Raji (cell line): ENCODE measurements around the gene FAHD1.

ENCODE experiments used
- POLR2A ChIP-seq: IDR thresholded peaks from 2 replicates; pipeline ENCODE4 v1.6.1; 2011; ENCODE audit warnings: low read depth, low read length, control low read depth; ENCODE audit not compliant: insufficient read depth

The FAHD1 gene

GRCh38 chr16:1839554-1839953 lies 12.5 kb downstream of the FAHD1 start:
- no peak for TF ChIP-seq POLR2A

- TF ChIP-seq POLR2A, result no peak
Measured at GRCh38 chr16:1845985-1846384, 19.0 kb downstream of the FAHD1 start.

GRCh38 chr16:1846416-1846815 lies 19.4 kb downstream of the FAHD1 start:
- TF ChIP-seq POLR2A, result no peak

- TF ChIP-seq POLR2A, result no peak
Measured at GRCh38 chr16:1850981-1851380, 24.0 kb downstream of the FAHD1 start.

GRCh38 chr16:1851793-1852192 lies 24.8 kb downstream of the FAHD1 start:
- no peak for TF ChIP-seq POLR2A

GRCh38 chr16:1857433-1858097 lies 30.6 kb downstream of the FAHD1 start:
- TF ChIP-seq POLR2A, result no peak

- TF ChIP-seq POLR2A, result no peak
Measured at GRCh38 chr16:1858189-1858865, 31.3 kb downstream of the FAHD1 start.

- TF ChIP-seq POLR2A, result no peak
Measured at GRCh38 chr16:1859650-1860049, 32.6 kb downstream of the FAHD1 start.

- TF ChIP-seq POLR2A, result no peak
Measured at GRCh38 chr16:1861730-1862129, 34.7 kb downstream of the FAHD1 start.

GRCh38 chr16:1862394-1862793 lies 35.4 kb downstream of the FAHD1 start:
- TF ChIP-seq POLR2A, result no peak

GRCh38 chr16:1863681-1864460 lies 36.9 kb downstream of the FAHD1 start:
- no peak for TF ChIP-seq POLR2A

GRCh38 chr16:1865902-1866690 lies 39.1 kb downstream of the FAHD1 start:
- no peak for TF ChIP-seq POLR2A

GRCh38 chr16:1870365-1871082 lies 43.5 kb downstream of the FAHD1 start:
- no peak for TF ChIP-seq POLR2A

GRCh38 chr16:1871974-1872635 lies 45.1 kb downstream of the FAHD1 start, which contains the start of gene MEIOB:
Gene MEIOB (minus strand): TSS chr16:1872164. CDS start chr16:1868175, 3,989 bp downstream.
- no peak for TF ChIP-seq POLR2A
